SU-DHL-6 (cell line): Measurements from ENCODE around the gene ADCY2.

ENCODE experiments used
- EZH2phosphoT487 ChIP-seq: fragments of 200-600 bp; sonication (generic), shearing (Covaris generic); conservative IDR thresholded peaks from 2 replicates; pipeline ENCODE4 v1.6.1; 2018; ENCODE audit warnings: mild to moderate bottlenecking, antibody characterized with exemption, low read length, moderate library complexity, mixed read lengths
- TF ChIP-seq, protein P1 (sequence below): fragments of 200-600 bp; sonication (generic); IDR thresholded peaks from one replicate; pipeline ENCODE4 v1.5.1; 2017; ENCODE audit warnings: antibody characterized with exemption, mild to moderate bottlenecking, low read length, moderate library complexity; ENCODE audit not compliant: insufficient read depth, poor library complexity, severe bottlenecking

DNA sequence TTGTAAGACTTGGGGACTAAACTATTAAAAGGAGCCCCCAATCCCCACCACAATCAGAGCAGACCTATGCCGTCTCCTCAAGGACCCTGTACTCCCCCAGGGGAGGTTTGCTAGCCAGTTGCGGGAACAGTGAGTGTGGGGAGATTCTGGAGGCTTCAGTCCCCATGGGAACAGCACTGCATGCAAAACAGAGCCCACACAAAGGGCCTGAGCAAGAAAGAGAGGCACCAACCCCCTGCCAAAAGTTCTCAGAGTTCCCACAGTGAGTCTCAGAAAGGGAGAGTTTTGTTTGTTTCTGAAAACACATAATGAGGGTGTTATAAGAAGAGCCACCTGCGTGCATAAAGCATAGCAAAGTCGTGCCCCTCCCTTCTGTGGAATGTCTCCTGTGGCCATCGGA is 398.4 kb downstream of the ADCY2 start:
- TF ChIP-seq, protein P1, sequence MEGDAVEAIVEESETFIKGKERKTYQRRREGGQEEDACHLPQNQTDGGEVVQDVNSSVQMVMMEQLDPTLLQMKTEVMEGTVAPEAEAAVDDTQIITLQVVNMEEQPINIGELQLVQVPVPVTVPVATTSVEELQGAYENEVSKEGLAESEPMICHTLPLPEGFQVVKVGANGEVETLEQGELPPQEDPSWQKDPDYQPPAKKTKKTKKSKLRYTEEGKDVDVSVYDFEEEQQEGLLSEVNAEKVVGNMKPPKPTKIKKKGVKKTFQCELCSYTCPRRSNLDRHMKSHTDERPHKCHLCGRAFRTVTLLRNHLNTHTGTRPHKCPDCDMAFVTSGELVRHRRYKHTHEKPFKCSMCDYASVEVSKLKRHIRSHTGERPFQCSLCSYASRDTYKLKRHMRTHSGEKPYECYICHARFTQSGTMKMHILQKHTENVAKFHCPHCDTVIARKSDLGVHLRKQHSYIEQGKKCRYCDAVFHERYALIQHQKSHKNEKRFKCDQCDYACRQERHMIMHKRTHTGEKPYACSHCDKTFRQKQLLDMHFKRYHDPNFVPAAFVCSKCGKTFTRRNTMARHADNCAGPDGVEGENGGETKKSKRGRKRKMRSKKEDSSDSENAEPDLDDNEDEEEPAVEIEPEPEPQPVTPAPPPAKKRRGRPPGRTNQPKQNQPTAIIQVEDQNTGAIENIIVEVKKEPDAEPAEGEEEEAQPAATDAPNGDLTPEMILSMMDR = no peak
- TF ChIP-seq EZH2phosphoT487 = no peak
